ENCODE measurements around the gene EIF2B1. TPM values are rescaled to one million over a fixed set of nuclear protein-coding genes. Genes with fewer than 3 reads are reported as not detected.
A peak's percentile ranks its signal among the peaks of the same experiment; 100 is the strongest.

The EIF2B1 gene
- total RNA-seq, 1 experiment from 2014 or later = 70.8 TPM

- Histone ChIP-seq H3K4me3 (ENCODE audit: low read length) (no peak overlapping the region), H3K79me2 (ENCODE audit: low read length) (no peaks in the 10 kb centered on the region), H3K9me3 (ENCODE audit: low read length) (no peaks in the 10 kb centered on the region), H3K27ac (ENCODE audit: low read length) (no peak overlapping the region), H3K9ac (ENCODE audit: low read length) (no peak overlapping the region), H3K9me2 (replicated peaks; ENCODE audit: low read length) (no peaks in the 10 kb centered on the region), H3K27me3 (ENCODE audit: low read length) (no peaks in the 10 kb centered on the region), H2AFZ (ENCODE audit: low read length) (no peak overlapping the region), H3K4me1 (ENCODE audit: insufficient read depth, low read length) (peaks cover 4% of the 10 kb centered on the region), H3K4me2 (ENCODE audit: low read length) (no peak overlapping the region), H4K20me1 (ENCODE audit: low read length) (no peaks in the 10 kb centered on the region), H3F3A (ENCODE audit: low read length, unreplicated experiment) (no peaks in the 10 kb centered on the region), H3K36me3 (ENCODE audit: low read depth, low read length) (peaks cover 81% of the 10 kb centered on the region)
- no TSS peak for BruUV-seq (replicated peaks)
- DNase-seq (no peak), ATAC-seq (no peak)
- CTCF ChIA-PET = no interaction called here
- POLR2A ChIA-PET (ENCODE audit: unreplicated experiment) = interaction anchor here (0.6 kb wide), 1 partner anchor 369 kb away, joined by 4 read pairs; no protein-coding TSS in a partner anchor
- intact Hi-C loops (cut with micrococcal nuclease) = no loop called here
- TF ChIP-seq, protein P1, sequence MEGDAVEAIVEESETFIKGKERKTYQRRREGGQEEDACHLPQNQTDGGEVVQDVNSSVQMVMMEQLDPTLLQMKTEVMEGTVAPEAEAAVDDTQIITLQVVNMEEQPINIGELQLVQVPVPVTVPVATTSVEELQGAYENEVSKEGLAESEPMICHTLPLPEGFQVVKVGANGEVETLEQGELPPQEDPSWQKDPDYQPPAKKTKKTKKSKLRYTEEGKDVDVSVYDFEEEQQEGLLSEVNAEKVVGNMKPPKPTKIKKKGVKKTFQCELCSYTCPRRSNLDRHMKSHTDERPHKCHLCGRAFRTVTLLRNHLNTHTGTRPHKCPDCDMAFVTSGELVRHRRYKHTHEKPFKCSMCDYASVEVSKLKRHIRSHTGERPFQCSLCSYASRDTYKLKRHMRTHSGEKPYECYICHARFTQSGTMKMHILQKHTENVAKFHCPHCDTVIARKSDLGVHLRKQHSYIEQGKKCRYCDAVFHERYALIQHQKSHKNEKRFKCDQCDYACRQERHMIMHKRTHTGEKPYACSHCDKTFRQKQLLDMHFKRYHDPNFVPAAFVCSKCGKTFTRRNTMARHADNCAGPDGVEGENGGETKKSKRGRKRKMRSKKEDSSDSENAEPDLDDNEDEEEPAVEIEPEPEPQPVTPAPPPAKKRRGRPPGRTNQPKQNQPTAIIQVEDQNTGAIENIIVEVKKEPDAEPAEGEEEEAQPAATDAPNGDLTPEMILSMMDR (conservative IDR thresholded peaks at IDR 0.05; ENCODE audit: low read depth, low read length) = no peak
- no peak for TF ChIP-seq EZH2phosphoT487 (IDR thresholded peaks at IDR 0.05; ENCODE audit: borderline replicate concordance, low read length)
- TF ChIP-seq EZH2 (IDR thresholded peaks at IDR 0.05; ENCODE audit: low read length, unreplicated experiment) = no peak
Observed at GRCh38 chr12:123617144-123617543, 16.3 kb downstream of the EIF2B1 start.

GRCh38 chr12:123614531-123614930 lies 19.0 kb downstream of the EIF2B1 start:
- no peak overlapping the region for H2AFZ ChIP-seq (ENCODE audit: low read length)
- H3K4me3 ChIP-seq (ENCODE audit: low read length) = no peak overlapping the region
- intact Hi-C loops (cut with micrococcal nuclease) = no loop called here
- no peaks in the 10 kb centered on the region for H3K9me2 ChIP-seq (replicated peaks; ENCODE audit: low read length)
- H3K27ac ChIP-seq (ENCODE audit: low read length) = no peak overlapping the region
- DNase-seq = peak; percentile 67
- H3K36me3 ChIP-seq (ENCODE audit: low read depth, low read length) = peaks cover 76% of the 10 kb centered on the region
- TF ChIP-seq, protein P1 (conservative IDR thresholded peaks at IDR 0.05; ENCODE audit: low read depth, low read length) = no peak
- TF ChIP-seq EZH2 (IDR thresholded peaks at IDR 0.05; ENCODE audit: low read length, unreplicated experiment) = no peak
- no peak for TF ChIP-seq EZH2phosphoT487 (IDR thresholded peaks at IDR 0.05; ENCODE audit: borderline replicate concordance, low read length)
- 0 out of 2 replicates have a peak, but pooled peaks cover 12% of the 10 kb centered on the region for H3K79me2 ChIP-seq (ENCODE audit: low read length)
- H4K20me1 ChIP-seq (ENCODE audit: low read length) = no peaks in the 10 kb centered on the region
- H3K4me1 ChIP-seq (ENCODE audit: insufficient read depth, low read length) = peaks cover 4% of the 10 kb centered on the region
- BruUV-seq (replicated peaks) = no TSS peak
- CTCF ChIA-PET = no interaction called here
- no peak overlapping the region for H3K4me2 ChIP-seq (ENCODE audit: low read length)
- H3F3A ChIP-seq (ENCODE audit: low read length, unreplicated experiment) = no peaks in the 10 kb centered on the region
- peak; percentile 79 for ATAC-seq
- H3K9me3 ChIP-seq (ENCODE audit: low read length) = no peaks in the 10 kb centered on the region
- no peaks in the 10 kb centered on the region for H3K27me3 ChIP-seq (ENCODE audit: low read length)
- POLR2A ChIA-PET (ENCODE audit: unreplicated experiment) = interaction anchor here (0.5 to 0.6 kb wide), 2 partner anchors 217 to 292 kb away, joined by 5 to 8 read pairs; no protein-coding TSS in a partner anchor
- no peak overlapping the region for H3K9ac ChIP-seq (ENCODE audit: low read length)

- no peak overlapping the region for H3K4me2 ChIP-seq (ENCODE audit: low read length)
- H2AFZ ChIP-seq (ENCODE audit: low read length) = no peak overlapping the region
- no peaks in the 10 kb centered on the region for H3K9me3 ChIP-seq (ENCODE audit: low read length)
- peak; percentile 30; the same call in 1 of the 2 replicates for ATAC-seq
- BruUV-seq (replicated peaks) = no TSS peak
- H3K9ac ChIP-seq (ENCODE audit: low read length) = no peak overlapping the region
- H3K4me1 ChIP-seq (ENCODE audit: insufficient read depth, low read length) = peaks cover 4% of the 10 kb centered on the region
- H3K4me3 ChIP-seq (ENCODE audit: low read length) = no peak overlapping the region
- no peak for TF ChIP-seq EZH2phosphoT487 (IDR thresholded peaks at IDR 0.05; ENCODE audit: borderline replicate concordance, low read length)
- no peak for TF ChIP-seq EZH2 (IDR thresholded peaks at IDR 0.05; ENCODE audit: low read length, unreplicated experiment)
- H3K79me2 ChIP-seq (ENCODE audit: low read length) = 0 out of 2 replicates have a peak, but pooled peaks cover 12% of the 10 kb centered on the region
- POLR2A ChIA-PET (ENCODE audit: unreplicated experiment) = no interaction called here
- H3F3A ChIP-seq (ENCODE audit: low read length, unreplicated experiment) = no peaks in the 10 kb centered on the region
- H3K27me3 ChIP-seq (ENCODE audit: low read length) = no peaks in the 10 kb centered on the region
- no peak for DNase-seq
- intact Hi-C loops (cut with micrococcal nuclease) = no loop called here
- H3K27ac ChIP-seq (ENCODE audit: low read length) = no peak overlapping the region
- CTCF ChIA-PET = no interaction called here
- H4K20me1 ChIP-seq (ENCODE audit: low read length) = no peaks in the 10 kb centered on the region
- H3K36me3 ChIP-seq (ENCODE audit: low read depth, low read length) = peaks cover 77% of the 10 kb centered on the region
- no peaks in the 10 kb centered on the region for H3K9me2 ChIP-seq (replicated peaks; ENCODE audit: low read length)
Observed at GRCh38 chr12:123614110-123614509, 19.4 kb downstream of the EIF2B1 start.
